ENCODE data around the gene GLMN.
"Not testable (repeated sequence)": the region's sequence is repeated elsewhere in the genome, so short reads cannot be mapped to it uniquely, and the experiment has no call there.

GLMN gene

GRCh38 chr1:92299477-92300150 is 827 bp upstream of the GLMN start:
- DNase-seq: no peak

GRCh38 chr1:92298213-92298572 is 594 bp downstream of the GLMN start:
- no peak for DNase-seq

- DNase-seq: no peak
Observed at GRCh38 chr1:92291372-92291999, 7.3 kb downstream of the GLMN start.

- not testable (repeated sequence) for DNase-seq
Observed at GRCh38 chr1:92281411-92281810, 17.4 kb downstream of the GLMN start.

GRCh38 chr1:92279781-92280180 is 19.0 kb downstream of the GLMN start:
- DNase-seq: not testable (repeated sequence)

GRCh38 chr1:92277105-92277723 is 21.6 kb downstream of the GLMN start:
- no peak for DNase-seq

GRCh38 chr1:92276082-92276481 is 22.7 kb downstream of the GLMN start:
- no peak for DNase-seq

GRCh38 chr1:92274939-92275338 is 23.8 kb downstream of the GLMN start:
- DNase-seq: no peak

GRCh38 chr1:92273039-92273438 is 25.7 kb downstream of the GLMN start:
- no peak for DNase-seq

GRCh38 chr1:92262516-92262915 is 36.3 kb downstream of the GLMN start:
- no peak for DNase-seq

GRCh38 chr1:92259350-92259749 is 39.4 kb downstream of the GLMN start:
- no peak for DNase-seq

- DNase-seq: not testable (repeated sequence)
Observed at GRCh38 chr1:92254714-92255113, 44.1 kb downstream of the GLMN start.

- DNase-seq: no peak
Observed at GRCh38 chr1:92244376-92244775, 54.4 kb downstream of the GLMN start.

- no peak for DNase-seq
Observed at GRCh38 chr1:92240034-92240433, 58.8 kb downstream of the GLMN start.

GRCh38 chr1:92230736-92231135 is 68.1 kb downstream of the GLMN start:
- DNase-seq: no peak

GRCh38 chr1:92228401-92228800 is 70.4 kb downstream of the GLMN start:
- DNase-seq: no peak

GRCh38 chr1:92219028-92219427 is 79.8 kb downstream of the GLMN start:
- no peak for DNase-seq

- DNase-seq: no peak
Observed at GRCh38 chr1:92218559-92218958, 80.2 kb downstream of the GLMN start.

GRCh38 chr1:92217721-92218120 is 81.1 kb downstream of the GLMN start, which contains the start of gene C1orf146:
C1orf146 (plus strand) TSS chr1:92217915; CDS start chr1:92231421, 13,506 bp downstream.
- DNase-seq: no peak

- no peak for DNase-seq
Observed at GRCh38 chr1:92211166-92211565, 87.6 kb downstream of the GLMN start.

GRCh38 chr1:92210701-92211100 is 88.1 kb downstream of the GLMN start:
- DNase-seq: no peak

GRCh38 chr1:92203105-92203504 is 95.7 kb downstream of the GLMN start:
- no peak for DNase-seq

- no peak for DNase-seq
Observed at GRCh38 chr1:92201973-92202372, 96.8 kb downstream of the GLMN start.

Data from activated CD4-positive, alpha-beta T cell treated with anti-CD3 and anti-CD28 coated beads for 48 hours (primary cell).